D341Med (cell line): ENCODE results near the gene WRNIP1.
"Not testable (repeated sequence)": the region's sequence is repeated elsewhere in the genome, so short reads cannot be mapped to it uniquely, and the experiment has no call there.

ENCODE experiments used
- DNase-seq: peaks from one replicate; pipeline ENCODE4 v3.0.0; 2012; ENCODE audit warnings: low spot score

WRNIP1 gene

DNA sequence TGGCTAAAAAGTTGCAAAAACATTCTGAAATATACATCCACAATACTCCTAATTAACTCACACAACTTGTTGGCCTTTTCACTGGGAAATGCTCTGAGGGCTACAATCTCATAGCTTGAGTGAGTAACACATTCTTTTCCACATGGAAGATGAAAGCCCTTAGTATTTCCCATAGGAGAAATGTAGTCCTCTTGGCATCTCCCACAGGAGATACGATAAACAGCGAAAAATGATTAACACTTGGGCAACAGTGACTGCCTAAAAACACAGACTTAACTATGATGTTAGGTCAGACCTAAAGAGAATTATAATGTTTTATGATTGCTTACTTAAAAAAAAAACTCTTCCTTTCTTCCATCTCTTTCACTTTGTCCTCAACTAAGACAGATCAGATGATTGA lies 23.4 kb upstream of the WRNIP1 start:
- DNase-seq: no peak

DNA sequence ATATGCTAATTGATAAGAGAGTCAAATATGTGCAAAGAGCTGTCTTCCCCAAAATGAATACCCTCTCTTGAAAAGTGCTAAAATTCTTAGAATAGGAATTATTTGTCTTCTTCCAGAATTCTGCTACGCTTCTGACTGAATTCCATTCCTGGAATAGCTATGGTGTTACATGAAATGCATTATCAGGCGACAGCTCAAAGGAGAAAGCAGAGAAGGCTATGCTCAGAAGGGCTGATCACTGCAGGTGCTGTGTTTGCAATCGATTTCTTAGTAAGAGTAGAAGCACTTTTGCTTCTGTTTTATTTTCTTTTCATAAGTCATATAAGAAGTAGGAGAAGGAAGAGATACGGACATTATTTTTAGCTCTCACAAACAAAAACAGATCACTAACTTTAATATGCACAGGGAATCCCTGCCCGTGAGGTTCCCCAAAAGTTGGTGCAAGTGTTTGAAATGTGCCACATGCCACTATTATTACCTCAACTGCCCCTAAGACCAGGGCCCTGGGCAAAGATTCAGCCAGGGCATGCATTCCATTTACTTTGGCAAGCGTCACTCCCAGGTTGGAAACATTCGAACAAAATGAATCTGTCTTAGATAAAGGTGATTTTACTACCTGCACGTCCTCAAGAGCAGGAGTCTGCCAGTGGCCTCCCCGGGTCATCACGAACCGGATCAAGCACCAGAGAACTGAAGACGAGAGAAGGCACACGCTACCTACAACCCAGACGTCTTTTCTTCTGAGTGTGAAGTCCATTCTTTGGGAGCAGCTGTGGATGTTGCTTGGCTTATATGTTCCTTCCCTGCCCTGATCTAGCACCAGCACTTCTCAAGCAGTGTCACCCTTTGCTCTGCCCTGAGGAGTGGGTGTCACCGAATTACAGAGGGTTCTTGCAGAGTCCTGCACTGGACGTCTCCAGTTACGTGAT lies 21.6 kb upstream of the WRNIP1 start:
- no peak for DNase-seq

DNA sequence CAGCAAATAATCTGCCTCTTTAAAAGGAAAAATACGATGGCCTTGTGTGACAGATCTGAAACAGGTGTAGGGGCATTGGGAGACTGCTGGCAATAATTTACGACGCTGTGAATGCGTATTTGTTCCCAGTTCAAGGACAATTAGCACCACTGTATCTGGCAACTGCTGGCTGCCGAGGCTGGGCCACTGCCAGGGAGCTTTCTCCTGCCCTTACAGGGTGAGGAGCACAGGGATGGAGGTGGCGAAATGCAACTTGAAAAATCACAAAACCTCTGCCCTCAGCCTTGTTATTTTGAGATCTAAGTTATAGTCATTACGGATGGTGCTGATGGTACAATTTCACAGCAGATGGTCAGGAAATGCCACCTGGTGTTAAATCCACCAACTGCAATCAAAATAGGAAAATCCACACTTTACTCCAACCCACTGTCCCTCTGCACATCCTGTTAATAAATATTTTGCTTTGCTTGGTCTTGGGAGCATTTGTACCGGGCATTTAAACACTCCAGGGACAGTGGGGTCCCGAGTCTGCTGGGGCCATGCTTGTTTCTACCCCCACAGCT lies 20.9 kb upstream of the WRNIP1 start:
- peak; percentile 59 for DNase-seq

DNA sequence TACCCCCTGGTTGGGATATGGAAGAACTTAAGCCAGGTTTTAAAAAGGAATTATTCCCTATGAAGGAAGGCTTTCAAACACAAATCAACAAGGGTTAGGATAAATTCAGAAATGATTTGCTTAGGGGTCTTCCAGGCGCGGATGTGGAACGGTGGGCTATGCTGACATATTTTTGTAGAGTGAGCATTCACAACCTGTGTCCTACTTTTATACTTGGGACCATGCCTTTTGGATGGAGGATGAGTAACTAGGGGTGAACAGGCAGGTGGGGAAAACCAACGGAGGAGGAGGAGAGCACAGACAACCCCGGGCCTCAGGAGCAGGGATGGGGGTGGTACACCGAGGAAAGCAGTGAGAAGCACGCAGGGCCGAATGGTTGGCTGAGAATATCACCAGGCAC lies 20.4 kb upstream of the WRNIP1 start:
- DNase-seq: no peak

DNA sequence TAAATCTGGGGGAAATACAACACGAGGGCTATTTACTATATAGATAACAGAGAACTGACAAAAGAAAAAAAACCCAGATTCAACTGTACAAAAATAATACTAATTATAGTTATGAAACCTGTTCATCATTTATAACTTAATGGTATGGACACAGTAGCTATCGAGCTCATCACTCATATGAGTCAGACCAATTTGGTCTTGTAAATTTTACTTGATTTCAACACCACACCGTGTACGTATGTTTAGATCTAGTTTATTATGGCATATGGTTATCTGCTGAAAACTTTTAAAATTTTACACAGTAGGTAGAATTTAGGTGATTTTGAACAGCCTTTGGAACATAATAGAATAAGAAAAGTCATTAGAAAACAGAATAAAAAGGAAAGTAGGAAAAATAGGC lies 19.9 kb upstream of the WRNIP1 start:
- no peak for DNase-seq

DNA sequence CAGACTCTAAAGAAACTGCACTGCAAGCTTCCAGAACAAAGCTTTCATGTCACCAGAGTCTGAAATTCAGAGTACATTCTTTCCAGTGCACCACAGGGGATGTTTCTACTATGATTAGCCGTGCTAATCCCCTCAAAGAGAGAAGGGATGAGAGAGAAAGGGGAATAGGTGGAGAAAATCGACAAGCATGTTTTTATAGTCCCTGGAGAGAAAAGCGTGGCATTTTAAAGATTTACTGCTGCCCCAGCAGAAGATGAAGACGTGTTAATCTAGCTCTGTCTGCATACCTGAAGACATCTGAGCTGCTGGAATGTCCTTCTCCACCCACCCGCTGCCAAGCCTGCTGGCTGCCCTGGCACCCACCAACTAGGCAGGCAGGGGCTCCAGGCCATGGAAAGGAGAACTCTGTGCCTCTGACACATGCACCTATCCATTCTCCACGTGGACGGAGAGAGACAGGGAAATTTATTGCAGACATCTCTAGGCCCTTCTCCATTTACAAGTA lies 18.6 kb upstream of the WRNIP1 start:
- no peak for DNase-seq

DNA sequence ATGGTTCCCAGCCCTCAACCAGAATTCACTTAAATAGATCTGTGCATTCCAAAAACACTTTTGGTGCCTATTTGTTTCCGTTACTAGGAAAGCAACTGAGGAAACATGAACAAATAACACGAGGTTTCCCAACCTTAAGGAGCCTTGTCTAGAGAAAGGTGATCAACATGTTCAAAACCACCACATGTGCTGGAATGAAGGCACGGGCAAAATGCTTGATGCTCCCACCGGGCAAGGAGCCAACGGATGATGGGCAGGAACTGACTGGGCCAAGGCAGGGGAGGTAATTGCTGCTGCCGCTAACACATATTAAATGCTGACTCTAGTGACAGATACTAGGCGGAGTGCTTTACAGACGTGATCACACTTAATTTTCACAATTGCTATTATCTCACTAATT lies 17.0 kb upstream of the WRNIP1 start:
- no peak for DNase-seq

DNA sequence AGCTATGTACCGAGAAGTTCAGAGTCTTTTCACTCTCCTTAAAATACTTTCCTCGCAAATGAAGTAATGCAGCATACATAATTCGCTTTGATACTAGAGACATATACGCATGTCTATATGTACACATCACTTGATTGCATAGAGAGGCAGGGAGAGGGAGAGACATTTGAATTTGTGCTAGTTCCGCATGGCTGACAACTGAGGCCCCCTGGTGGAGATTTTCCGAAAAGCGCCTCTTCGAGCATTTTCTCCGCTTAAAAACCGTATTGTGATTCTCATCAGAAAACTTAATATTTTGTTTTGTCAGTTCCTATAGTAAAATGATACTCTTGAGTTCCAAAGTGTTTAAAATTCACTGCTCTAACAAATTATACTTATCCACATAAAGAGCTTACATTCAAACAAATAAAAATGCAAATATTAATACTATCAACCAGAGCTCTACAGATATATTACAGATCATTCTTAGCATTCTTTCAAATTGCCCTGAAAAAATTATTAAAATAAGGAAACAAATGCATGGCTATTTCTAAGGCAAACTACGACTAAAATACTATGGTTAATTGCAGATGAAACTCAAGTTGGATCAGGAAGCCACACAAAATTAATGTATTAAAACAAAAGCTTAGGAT lies 15.1 kb upstream of the WRNIP1 start:
- DNase-seq: peak; percentile 75

DNA sequence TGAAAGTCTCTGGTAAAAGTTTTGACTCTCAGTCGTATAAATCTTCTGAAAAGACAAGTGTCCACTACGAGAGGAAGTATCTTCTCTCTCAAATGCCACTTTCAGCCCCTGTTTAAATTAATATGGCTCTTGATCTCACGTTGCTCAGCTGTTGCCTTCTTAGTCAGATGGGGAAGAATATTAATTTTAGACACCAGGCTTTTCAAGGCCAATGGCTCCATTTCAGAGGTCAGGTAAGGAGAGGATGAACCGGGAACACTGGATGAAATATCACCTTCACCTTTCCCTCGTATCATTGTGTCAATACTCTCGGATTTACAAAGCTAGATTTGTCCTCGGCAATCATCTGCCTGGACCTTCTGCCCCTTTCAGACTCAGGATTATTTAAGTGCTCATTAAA lies 14.4 kb upstream of the WRNIP1 start, which contains the start of gene MYLK4:
Gene MYLK4 (minus strand): TSS at position 91 of the 400 bp plus-strand sequence. CDS start 1,628 bp downstream, outside the sequence.
- DNase-seq: no peak

DNA sequence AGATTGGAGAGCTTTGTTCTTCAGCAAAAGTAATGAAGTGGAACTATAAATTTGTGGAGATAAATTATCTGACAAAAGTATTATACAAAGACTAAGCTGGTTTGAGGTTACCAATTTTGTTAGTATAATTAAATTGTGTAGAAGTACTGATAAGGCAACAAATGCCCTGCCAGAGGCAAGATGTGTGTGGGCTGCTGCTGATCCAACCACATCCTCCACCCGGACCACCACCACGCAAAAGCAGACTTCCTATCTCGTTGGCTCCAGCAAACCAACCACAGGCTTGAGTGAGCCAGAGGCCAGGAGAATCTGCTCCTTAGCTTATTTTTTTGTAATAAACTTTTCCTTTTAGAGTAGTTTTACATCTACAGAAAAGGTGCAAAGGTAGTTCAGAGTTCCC lies 13.3 kb upstream of the WRNIP1 start:
- no peak for DNase-seq

DNA sequence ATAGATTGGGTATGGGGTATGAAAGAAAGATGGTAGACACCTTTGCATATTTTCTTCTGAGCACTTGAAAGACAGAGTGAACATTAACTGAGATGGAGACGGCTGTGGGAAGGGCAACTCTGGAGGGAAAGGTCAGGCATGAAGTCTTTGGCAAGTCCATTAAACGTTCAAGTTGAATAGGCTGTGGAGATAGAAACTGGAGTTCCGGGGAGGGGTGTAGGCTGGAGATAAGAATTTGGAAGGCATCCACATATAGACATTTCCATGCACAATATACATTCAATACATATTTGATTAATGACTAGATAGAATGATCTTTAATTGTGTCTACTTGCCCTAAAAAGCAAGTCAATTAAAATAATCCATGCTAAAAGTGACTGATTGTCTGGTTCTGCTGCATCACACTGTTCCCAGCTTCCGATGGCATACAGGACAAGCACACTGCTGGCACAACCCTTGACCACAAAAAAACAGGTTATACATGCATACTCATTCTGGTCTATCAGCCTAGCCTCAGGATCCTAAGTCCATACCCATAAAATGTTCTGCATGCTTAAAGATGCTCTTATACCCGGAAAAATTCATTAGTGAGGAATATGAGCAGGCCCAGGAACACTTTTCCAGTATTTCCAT lies 12.6 kb upstream of the WRNIP1 start:
- no peak for DNase-seq

DNA sequence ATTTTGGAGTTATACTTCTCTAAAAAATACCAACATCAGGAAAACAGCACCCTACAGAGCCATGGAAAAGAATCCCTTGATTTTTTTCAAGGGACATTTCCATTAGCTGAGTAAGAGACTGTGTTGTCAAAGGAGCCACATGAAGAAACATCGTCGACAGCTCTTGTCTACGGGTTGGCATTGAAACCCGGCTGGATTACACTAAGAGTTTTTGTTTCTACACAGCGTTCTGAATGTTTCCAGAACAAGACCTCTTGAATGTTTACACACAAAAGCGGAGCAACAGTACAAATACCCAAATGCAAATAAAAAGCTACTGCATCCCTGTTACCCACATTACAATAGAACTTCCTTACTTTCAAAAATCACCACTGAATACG lies 12.1 kb upstream of the WRNIP1 start:
- no peak for DNase-seq

DNA sequence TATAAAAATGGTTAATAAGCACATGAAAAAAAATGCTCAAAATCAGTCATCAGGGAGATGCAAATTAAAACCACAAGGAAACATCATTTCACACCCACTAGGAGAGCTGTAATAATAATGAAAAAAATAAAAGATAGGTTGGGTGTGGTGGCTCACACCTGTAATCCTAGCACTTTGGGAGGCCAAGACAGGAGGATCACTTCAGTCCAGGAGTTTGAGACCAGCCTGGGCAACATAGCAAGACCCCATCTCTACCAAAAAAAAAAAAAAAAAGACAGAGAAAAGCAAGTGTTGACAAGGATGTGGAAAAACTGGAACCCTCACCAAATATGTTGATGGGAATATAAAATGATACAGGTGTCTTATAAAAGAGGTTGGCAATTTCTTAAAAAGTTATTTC lies 11.4 kb upstream of the WRNIP1 start:
- DNase-seq: no peak

DNA sequence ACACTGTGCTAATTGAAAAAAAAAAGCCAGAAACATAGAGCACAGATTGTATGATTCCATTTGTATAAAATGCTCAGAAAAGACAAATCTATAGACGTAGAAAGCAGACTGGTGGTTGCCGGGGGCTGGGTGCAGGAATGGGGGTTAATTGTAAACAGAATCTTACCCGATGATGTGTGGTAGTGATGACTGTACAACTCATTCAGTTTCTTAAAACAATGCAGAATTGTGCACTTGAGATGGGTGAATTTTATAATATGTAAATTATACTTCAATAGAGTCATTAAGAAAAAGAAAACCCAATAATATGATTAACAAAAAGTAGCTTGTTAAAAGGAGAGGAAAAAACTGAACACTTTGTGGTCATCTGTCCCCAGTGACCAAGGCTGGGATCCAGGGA lies 10.8 kb upstream of the WRNIP1 start:
- no peak for DNase-seq

DNA sequence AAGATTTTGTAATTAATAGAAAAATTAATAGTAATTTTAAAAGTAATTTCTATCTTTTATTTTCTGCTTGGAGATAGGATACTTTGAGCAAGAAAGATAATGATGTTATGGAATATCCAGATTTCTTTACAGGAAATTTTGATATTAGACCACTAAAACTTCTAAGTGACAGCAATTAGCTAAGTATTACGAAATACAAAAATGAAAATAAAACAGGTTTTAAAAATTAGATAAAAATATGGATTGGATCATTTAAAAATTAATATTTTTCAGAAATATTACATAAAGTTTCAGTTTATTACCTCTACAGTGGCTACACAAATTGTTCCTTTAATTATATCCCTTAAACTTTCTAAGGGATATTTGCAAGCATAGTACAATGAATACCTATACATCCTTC lies 10.3 kb upstream of the WRNIP1 start:
- no peak for DNase-seq

DNA sequence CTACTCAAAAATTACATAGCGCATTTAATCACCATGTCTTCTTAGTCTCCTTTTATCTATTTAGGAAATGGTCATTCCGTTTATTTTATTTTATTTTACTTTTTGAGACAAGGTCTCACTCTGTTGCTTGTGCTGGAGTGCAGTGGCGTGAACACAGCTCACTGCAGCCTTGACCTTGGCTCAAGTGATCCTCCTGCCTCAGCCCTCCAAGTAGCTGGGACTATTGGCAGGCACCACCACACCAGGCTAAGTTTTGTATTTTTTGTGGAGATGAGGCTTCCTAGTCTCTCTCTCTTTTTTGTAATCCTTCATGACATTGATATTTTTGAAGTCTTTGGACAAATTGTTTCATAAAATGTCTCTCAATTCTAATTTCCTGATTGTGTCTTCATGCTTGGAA lies 9.7 kb upstream of the WRNIP1 start:
- no peak for DNase-seq

DNA sequence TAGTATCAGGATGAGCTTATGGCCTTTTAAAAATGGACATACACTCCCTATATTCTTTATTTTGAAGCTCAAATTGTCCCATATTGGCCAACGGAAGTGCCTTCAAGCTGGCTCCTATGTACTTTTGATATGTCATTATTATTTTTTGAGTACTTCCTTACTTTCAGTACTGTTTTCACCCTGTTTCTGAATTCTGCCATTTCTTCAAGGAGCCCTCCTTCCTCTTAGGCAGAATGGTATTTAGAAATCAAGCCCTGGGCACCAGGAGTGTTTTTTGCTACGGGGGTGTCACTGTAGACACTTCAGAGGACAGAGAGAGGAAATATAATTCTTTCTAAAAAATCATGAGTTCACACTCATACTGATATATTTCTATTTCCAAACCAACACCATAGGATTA lies 9.0 kb upstream of the WRNIP1 start:
- no peak for DNase-seq

DNA sequence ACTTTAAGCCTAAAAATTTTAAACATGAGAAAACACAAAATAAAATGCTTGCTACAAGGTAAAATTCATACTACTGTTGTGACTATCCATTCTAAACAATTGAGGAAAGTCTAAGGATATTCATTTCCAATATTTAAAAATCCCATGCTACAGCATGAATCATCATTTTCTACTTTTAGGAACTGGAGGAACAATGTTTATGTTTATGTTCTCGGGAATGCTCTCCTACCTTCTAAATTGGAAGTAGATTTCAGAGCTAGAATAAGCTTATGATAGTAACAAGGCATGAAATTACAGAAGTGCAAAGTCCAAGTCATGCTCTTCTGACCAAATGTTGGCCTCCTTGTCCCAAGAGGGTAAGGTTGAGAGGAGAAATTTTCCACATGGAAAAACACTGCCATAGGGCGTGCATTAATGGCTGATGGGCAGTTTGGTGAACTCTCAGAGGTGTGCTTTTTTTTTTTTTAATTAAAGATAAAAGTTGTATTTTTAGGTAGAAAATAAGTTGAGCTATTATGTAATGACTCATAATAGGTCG lies 8.4 kb upstream of the WRNIP1 start:
- DNase-seq: no peak

DNA sequence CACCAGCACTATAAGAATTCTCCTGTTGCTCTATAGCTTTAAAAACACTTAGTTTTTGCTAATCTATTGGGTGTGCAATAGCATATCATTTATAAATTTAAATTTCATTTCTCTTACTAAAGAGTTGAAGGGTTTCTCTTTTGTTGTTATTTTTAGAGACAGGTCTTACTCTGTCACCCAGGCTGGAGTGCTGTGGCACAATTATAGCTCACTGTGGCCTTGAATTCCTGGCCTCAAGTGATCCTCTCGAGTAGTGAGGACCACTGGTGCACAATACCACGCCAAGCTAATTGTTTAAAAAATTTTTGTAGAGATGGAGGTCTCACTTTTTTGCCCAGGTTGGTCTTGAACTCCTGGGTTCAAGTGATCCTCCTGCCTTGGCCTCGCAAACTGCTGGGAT lies 6.2 kb upstream of the WRNIP1 start:
- DNase-seq: no peak

DNA sequence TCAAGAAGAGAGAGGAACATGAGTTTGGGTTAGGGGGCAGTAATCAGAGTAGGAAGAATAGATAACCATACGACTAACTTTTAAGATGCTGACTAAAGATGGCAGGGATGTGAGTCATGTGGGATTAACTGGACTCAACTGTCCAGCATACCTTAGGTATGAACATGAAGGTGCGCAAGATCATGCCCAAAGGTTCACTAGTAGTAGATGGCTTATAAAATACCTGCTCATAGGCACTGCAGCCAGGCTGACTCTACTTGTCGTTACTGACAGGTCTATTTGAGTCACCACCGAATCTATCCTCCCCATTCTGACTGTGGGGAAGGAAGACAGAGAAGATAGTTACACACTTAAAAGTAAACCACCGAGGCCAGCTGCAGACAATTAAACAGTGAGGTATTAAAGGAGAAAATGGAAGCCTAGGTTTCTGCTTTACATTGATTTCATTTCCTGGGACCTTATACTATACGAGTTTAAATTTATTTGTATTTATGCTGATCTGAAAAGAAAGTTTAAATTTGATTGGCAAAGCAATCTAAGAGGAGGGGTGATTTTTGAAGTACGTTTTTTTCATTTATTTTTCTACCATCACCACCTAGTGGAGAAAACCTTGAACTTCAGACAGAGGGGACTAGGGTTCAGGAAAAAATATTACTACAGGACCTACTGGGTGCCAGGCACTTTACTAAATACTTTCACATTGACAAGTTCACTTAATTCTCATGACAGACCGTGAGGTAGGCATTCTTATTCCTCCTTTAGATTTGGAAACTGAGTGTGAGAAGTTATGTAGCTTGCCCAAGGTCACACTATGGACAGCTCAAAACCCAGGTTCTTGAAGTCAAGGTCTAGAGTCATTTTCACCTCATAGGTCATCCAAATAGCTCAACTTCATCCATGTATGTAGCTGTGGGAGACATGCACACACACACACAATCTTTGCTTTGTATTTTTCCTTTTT lies 4.0 kb upstream of the WRNIP1 start:
- DNase-seq: no peak

DNA sequence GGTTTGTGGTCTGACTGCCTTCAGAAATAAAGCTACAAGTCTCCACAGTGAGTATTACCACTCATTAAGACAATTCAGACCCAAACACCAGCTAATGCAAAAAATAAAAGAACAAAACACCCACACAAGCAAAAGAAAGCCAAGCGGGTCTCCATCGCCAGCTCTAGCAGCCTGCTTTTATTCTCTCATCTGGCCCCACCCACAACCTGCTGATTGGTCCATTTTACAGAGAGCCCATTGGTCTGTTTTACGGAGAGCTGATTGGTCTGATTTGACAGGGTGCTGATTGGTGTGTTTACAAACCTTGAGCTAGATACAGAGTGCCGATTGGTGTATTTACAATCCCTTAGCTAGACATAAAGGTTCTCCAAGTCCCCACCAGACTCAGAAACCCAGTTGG lies 2.3 kb upstream of the WRNIP1 start:
- not testable (repeated sequence) for DNase-seq
